NCI-H2196 (cell line): ENCODE data around the gene CIC.
"Not testable (repeated sequence)": the region's sequence is repeated elsewhere in the genome, so short reads cannot be mapped to it uniquely, and the experiment has no call there.

Experiments
- DNase-seq: peaks from one replicate; lab custom pipeline; 2025; ENCODE audit not compliant: unreplicated experiment; lab: John Stamatoyannopoulos, UW

Gene CIC

DNA sequence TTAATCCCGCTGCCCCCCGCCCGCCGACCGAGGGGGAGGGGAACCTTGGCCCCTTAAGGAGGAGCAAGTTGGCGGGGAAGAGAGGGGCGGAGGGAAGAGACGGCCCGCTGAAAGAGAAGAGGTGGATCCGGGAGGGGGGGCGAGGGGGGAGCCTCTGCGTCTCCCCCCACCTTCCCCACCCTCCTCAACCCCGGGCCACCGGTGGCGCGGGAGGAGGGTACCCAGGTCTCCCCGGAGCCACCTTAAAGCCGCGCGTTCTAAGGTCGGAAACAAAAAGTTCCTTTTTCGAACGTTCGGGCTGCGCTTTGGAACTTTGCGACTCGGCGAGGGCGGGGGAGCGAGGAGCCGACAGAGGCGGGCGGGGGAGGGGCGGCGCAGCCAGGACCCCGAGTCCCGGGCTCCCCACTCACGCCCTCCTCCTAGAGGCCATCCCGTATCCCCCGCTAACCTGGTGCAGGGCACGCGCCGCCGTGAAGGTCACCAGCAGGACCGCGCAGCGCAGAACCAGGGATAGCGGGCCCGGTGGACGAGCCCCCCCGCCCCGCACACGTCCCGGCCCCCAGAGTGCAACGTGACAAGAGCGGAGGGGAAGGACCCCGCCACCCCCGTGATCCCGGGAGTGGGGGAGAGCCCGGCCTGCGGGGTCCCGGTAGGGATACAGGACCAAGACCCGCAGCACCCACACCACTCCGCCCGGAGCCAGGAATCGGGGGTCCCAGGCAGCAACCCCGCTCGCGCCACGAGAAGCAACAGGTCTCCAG is 14.8 kb upstream of the CIC start:
- DNase-seq = peak; percentile 55

DNA sequence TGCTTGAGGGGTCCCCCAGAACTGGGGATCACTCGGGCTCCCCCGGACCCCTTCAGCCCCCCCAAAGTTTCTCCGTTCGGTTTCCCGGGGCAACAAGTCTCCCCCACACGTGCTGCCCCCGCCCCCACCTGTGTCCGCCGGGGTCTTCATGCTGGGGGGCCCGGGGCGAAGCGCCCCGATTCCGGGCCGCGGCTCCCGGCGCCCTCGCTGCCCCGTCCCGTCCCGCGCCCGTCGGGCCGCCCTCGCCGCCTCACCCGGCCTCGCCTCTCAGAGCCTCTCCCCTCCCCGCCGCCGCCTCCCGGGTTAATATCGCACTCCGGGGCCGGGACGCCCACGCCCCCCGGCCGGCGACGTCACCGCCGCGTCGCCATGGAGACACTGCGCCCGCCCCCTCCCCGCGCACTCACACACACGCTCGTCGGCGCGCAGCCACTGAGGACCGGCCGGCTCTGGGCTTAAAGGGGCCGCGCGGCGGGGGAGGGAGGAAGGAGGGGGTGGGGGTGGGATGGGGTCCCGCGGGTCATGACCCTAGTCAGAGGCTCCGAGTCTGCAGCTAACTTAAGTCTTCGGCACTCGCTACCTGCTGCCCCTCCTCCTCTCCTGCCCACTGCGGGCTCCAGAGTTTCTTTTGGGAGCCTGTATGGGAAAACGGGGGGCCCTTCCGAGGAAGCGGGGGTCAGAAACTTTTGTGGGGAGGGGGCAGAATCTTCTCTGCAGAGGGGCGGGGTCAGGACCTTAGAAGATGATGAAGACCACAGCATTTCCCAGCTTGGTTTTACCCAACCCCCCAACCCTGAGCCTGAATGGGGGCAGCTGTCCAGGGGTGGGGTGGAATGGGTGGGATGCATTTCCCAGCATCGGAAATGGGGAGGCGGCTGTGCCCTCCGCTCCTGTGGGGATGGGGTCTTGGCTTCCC is 13.9 kb upstream of the CIC start, which contains the start of gene ERF:
Gene ERF (minus strand): TSS at position 279 of the 916 bp plus-strand sequence. CDS start 129 bp downstream, at position 150.
- peak; percentile 87 for DNase-seq

DNA sequence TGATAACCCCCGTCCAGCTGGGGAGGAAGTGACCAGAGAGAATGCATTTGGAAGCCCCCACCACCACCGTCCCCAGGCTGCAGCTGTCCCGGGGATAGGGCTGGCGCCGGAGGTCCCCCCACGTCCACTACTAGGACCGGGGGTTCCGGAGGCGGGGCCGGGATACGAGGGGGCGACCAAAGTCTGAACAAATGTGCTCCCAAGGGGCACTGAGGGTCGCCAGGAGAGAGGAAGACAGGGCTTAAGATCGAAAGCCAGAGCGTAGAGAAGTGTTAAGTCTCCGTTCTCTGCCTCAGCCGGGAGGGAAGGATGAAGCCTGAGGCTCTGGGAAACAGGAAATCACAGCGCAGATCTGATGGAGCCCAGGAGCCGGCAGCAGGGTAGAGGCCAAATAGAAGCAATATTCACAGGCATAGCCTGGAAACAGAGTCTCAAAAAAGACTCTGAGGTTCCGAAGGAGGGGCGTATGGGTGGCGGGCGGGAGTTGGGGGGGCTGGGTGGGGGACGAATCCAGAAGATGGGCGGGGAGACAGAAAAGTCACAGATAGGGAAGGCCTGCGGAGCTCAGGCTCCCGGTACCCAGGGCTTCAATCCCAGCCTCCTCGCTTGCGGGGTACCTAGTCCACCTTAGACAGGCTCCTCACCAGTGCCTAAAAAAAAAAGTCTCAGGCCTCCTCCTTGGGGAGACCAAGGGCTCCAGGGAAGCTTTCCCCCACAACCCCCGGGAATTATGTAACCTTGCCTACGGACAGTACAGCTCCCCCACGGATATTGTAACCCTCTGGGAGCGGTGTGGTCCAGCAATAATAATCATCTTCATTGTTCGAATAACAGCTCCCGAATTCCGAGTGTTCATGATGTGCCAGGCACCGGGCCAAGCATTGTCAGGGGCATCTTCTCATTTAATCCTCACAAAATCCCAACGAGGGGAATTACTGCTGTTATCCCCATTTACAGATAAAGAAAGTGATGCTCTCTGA is 13.0 kb upstream of the CIC start:
- no peak for DNase-seq

DNA sequence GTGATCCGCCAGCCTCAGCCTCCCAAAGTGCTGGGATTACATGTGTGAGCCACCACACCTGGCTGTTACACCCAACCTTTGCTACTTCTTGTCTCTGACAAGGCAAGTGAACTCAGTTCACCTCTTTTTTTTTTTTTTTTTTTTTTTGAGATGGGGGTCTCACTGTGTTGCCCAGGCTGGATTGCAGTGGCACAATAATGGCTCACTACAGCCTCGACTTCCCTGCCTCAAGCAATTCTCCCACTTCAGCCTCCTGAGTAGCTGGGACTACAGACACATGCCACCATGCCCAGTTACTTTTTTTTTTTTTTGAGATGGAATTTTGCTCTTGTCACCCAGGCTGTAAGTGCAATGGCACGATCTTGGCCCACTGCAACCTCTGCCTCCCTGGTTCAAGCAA is 11.2 kb upstream of the CIC start:
- DNase-seq = not testable (repeated sequence)

DNA sequence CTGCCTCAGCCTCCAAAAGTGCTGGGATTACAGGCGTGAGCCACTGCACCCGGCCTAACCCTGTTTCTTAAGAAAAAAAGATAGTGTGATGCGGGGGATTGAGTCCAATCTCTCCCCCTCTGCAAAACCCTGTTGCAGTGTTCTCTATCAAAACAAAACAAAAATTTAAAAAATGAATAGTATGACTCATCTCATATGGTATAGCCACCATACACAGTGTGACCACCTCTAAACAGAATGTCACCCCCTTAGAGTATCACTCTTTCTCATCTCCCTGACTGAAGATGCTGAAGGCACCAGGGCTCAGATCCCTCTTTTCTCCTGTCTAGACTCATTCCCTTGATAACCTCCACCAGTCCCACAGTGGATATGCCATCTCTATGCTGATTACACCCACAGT is 7.3 kb upstream of the CIC start:
- DNase-seq = no peak

DNA sequence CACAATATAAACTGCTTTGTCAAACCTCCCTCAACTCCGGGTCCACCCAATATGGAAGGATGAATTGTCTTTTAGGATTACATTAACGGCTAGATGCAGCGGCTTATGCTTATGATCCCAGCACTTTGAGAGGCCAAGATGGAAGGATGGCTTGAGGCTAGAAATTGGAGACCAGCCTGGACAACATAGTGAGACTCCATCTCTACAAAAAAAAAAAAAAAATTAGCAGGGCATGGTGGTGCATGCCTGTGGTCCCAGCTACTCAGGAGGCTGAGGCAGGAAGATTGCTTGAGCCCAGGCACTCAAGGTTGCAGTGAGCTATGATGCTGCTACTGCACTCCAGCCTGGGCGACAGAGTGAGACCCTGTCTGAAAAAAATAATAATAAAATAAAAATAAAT is 2.9 kb upstream of the CIC start:
- not testable (repeated sequence) for DNase-seq

DNA sequence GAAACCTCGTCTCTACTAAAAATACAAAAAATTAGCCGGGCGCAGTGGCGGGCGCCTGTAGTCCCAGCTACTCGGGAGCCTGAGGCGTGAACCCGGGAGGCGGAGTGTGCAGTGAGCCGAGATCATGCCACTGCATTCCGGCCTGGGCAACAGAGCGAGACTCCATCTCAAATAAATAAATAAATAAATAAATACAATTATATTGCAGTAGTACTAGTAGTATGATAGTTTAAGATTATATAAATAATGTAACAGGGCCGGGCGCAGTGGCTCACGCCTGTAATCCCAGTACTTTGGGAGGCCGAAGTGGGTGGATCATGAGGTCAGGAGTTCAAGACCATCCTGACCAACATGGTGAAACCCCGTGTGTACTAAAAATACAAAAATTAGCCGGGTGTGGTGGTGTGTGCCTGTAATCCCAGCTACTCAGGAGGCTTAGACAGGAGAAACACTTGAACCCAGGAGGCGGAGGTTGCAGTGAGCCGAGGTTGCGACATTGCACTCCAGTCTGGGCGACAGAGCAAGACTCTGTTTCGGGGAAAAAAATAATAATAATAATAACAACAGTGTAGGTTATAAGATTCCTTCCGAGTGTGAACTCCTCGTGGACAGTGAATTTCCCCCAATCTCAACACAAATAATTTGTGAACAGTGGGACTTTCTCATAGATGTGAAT is 2.0 kb upstream of the CIC start:
- DNase-seq = not testable (repeated sequence)

DNA sequence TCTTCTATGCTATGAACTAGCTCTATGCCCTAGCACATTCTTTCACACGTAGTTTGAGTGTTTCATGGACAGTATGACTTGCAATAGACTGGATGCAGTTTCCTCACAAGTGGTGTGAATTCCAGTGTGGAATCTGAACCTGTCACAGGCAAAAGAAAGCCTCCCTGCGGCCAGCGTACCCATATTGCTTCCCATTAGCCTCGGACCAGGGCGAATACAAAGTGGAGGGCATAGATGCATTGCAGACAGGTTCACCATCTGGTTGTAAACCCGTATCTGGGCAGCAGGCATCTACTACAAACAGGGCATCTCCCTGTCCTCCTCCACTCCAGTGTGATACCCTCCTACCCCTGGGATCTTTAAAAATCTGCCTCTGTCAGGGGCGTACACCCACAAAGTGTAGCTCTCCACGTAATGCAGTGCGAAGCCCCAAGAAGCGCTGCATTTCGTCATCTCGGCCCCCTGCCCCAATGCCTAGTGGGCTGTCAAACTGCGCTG is 1.4 kb upstream of the CIC start:
- no peak for DNase-seq

DNA sequence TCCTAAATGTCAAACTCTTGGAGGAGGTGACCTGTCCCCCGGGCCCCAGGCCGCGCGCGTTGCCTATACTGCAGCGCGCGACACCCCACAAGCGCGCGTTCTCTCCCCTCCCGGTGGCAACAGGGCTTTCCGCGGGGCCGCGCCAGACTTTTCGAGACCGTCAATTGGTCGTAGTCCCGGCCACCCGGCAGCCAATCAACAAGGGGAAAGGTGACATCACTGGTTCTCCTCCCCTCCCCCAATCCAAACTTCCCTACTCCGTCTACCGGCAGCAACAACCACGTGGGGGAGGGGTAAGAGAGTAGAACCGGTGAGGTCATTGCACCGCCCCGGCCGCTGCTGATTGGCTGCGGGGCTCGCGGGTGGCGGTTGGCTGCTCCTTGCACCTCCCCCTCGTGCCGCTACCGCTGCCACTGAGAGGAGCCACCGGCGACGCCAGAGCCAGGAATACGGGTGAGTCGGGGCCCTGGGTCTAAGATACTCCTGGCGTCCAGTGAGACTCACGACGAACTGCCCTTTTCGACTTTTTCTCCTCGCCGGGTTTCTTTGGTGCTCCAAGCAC is 829 bp upstream of the CIC start:
- peak; percentile 99 for DNase-seq

DNA sequence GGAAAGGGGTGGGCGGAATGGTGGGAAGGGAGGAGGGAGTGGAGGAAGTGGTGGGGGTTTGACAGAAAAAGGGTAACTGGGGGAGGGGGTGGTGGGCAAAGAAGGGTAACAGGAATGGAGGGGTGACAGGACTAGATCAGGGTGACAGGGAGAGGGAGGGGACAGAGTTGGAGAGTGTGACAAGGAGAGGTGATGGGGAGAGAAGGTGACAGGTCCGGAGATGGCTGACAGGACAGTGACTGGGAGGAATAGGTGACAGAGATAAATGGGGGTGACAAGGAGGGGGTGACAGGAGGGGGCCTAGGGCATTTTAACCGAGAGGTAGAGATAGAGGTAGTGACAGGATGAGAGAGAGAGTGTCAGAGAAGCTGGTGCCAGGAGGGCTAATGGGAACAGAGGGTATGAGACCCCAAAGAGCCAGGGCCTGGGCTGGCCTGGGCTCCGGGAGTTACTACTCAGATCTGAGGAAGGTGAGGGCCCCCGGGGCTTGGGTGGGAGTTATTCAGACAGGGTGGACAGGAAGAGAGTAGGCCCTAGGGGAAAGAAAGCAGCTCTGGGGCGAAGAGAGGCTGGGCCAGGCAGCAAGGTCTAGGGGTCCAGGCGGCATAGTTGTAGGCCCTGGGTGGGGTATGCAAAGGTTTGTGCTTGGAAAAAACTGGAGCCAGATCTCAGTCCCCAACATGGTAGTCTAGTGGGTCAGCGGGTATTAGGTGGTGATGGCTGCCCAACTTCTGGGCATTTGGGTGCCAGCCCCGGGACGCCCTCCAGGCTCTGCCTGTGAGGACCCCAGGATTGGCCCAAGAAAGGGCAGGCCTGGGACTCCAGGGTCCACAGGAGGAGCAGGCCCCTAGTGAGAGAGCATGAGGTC is 660 bp downstream of the CIC start:
- no peak for DNase-seq

DNA sequence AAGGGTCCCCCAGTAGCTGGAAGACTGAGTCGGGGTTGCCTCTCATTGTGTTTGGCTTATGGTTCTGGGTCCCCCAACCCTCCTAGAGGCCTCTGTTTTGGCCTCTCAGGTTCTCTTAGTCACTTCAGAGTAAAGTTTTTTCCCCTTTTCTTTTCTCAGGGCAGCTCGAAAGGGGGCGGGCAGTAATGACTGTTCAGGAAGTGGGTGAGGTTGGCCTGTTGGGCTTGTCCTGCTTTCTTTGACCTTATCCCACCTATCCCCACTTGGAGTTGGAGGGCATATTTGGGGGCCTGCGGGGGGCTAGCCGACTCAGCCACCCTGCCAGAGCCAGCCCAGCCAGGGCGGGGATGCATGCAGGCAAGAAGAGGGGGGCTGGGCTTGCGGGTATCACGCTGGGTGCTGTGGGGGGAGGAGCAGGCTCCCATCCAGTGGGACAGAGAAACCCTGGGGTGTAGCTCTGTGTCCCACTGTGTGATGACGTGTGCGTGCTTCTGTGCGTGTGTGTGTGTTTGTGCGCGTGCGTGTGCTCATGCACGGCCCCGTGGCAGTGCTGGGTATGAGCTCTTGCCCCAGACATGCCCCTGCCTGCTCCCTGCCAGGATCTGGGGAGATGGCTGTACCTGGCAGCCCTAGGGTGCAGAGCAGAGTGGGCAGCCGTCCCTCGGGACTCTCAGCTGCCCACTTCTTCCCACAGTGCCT is 1.4 kb downstream of the CIC start:
- no peak for DNase-seq

DNA sequence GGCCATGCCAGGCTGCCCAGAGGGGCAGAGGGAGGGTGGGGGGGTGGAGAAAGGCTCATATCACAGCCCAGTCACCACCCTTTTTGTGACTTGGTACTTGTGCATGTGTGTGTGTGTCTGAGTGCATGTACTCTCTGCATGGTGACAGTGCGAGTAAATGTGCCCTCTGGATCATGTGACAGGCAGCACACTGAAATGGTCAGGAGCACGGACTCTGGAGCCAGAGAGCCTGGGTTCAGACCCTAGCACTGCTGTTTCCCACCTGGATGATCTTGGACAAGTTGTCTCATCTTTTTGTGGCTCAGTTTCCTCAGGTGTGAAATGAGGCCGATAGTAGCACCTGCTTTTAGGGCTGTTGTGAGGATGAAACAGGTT is 2.0 kb downstream of the CIC start:
- DNase-seq = no peak

DNA sequence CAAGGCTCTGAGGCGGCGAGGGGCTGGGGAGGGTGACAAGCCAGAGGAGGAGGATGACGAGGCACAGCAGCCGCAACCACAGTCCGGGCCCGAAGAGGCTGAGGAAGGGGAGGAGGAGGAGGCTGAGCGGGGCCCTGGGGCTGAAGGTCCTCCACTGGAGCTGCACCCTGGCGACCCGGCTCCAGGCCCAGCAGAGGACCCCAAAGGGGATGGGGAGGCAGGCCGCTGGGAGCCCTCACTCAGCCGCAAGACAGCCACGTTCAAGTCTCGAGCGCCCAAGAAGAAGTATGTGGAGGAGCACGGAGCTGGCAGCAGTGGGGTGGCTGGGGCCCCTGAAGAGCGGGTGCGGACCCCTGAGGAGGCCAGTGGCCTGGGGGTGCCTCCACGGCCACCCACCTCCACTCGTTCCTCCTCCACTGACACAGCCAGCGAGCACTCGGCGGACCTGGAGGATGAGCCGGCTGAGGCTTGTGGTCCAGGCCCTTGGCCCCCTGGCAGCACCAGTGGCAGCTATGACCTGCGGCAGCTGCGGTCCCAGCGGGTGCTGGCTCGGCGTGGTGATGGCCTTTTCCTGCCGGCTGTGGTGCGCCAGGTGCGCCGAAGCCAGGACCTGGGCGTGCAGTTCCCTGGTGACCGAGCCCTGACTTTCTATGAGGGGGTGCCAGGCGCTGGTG is 2.9 kb downstream of the CIC start:
- no peak for DNase-seq

DNA sequence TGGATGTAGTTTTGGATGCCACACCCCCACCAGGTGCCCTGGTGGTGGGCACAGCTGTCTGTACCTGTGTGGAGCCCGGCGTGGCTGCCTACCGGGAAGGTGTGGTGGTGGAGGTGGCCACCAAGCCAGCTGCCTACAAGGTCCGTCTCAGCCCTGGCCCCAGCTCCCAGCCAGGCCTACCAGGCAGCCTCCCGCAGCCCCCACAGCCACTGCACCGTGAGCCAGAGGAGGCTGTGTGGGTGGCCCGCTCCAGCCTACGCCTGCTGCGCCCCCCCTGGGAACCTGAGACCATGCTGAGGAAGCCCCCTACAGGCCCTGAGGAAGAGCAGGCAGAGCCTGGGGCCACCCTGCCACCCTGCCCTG is 3.5 kb downstream of the CIC start:
- DNase-seq = no peak

DNA sequence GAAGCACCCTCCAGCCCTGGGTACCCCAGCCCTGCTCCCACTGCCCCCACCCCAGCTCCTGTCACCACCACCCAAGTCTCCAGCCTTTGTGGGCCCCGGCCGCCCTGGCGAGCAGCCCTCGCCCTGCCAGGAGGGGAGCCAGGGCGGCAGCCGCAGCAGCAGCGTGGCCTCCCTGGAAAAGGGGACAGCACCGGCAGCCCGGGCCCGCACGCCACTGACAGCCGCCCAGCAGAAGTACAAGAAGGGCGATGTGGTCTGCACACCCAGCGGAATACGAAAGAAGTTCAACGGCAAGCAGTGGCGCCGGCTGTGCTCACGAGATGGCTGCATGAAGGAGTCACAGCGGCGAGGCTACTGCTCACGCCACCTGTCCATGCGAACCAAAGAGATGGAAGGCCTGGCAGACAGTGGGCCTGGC is 3.9 kb downstream of the CIC start:
- no peak for DNase-seq

DNA sequence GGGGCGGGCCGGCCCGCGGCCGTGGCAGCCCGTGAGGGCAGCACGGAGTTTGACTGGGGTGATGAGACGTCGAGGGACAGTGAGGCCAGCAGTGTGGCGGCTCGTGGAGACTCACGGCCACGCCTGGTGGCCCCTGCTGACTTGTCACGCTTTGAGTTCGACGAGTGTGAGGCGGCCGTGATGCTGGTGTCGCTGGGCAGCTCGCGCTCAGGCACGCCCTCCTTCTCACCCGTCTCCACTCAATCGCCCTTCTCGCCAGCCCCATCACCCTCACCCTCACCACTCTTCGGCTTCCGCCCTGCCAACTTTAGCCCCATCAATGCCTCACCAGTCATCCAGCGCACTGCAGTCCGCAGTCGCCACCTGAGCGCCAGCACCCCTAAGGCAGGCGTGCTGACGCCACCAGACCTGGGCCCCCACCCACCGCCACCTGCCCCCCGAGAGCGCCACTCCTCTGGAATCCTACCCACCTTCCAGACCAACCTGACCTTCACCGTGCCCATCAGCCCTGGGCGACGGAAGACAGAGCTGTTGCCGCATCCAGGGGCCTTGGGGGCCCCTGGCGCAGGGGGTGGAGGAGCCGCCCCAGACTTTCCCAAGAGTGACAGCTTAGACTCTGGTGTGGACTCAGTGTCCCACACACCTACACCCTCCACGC is 4.5 kb downstream of the CIC start:
- no peak for DNase-seq

DNA sequence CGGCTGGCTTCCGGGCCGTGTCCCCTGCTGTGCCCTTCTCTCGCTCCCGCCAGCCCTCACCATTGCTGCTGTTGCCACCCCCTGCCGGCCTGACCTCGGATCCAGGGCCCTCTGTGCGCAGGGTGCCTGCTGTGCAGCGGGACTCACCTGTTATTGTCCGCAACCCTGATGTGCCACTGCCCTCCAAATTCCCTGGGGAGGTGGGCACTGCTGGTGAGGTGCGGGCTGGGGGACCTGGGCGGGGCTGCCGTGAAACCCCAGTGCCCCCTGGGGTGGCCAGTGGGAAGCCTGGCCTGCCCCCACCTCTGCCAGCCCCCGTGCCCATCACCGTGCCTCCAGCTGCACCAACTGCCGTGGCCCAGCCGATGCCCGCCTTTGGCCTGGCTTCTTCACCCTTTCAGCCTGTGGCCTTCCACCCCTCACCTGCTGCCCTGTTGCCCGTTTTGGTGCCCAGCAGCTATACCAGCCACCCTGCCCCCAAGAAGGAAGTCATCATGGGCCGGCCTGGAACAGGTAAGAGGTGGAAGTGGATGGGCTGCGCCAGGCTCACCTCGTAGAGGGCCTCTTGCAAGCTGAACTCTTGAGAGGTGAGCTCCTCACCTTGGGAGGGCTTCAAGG is 5.1 kb downstream of the CIC start:
- DNase-seq = no peak
